HepG2 (cell line): ENCODE data around the gene SLC7A6OS. TPM values are rescaled to one million over a fixed set of nuclear protein-coding genes. Genes with fewer than 3 reads are reported as not detected.

Source experiments
- ATAC-seq: fragments of 200-7000 bp; cut with Tn5 transposase; 3 replicates; pipeline ENCODE4 v1.9.1; 2020; ENCODE audit warnings: mild to moderate bottlenecking, moderate library complexity
- Bru-seq: library from RNA; stranded (reverse); fragments of 400-500 nt; gene quantifications from one replicate; lab custom pipeline; 2021; lab: Mats Ljungman, UMichigan
- BruChase-seq, 2 experiments: library from RNA; stranded (reverse); fragments of 400-500 nt; gene quantifications; one replicate each; lab custom pipeline; 2021; lab: Mats Ljungman, UMichigan
- BruUV-seq: library from RNA; stranded (reverse); fragments of 400-500 nt; replicated peaks from 2 replicates; lab custom pipeline; 2021; lab: Mats Ljungman, UMichigan
- CTCF ChIA-PET: fragments of 300-600 bp; formaldehyde crosslinking; extraction: SDS; loops from one replicate; lab custom pipeline; 2021; ENCODE audit warnings: low total read pairs, inconsistent platforms, low intra/inter-chr PET ratio; lab: Yijun Ruan, JAX
- POLR2A ChIA-PET: fragments of 350-600 bp; sonication (Branson Sonifier 250); formaldehyde crosslinking; loops from one replicate; lab custom pipeline; 2020; ENCODE audit warnings: antibody characterized with exemption, inconsistent platforms; lab: Yijun Ruan, JAX
- DNase-seq: peaks from one replicate; pipeline ENCODE4 v3.0.0-alpha.2; 2015; ENCODE audit warnings: low spot score
- FAIRE-seq: peaks from 3 replicates; lab custom pipeline; 2011; peaks lifted over from hg19 to GRCh38; lab: Jason Lieb, UNC
- H2AFZ ChIP-seq: one replicate; pipeline ENCODE4 v1.6.1; 2011; ENCODE audit warnings: low read length, inconsistent platforms
- H3K27ac ChIP-seq: fragments of 300-600 bp; 3 replicates; pipeline ENCODE4 v1.8.0; 2011; ENCODE audit warnings: mixed run types, mild to moderate bottlenecking, mixed read lengths, low read length, inconsistent platforms; ENCODE audit not compliant: insufficient read depth; ENCODE audit errors: extremely low read length
- H3K27me3 ChIP-seq, 2 experiments: fragments of 200-600 bp in 1 of 2; 2 replicates in 1 of 2; 3 replicates in 1 of 2; pipeline versions ENCODE4 v1.6.0 to v1.8.0; 2011; ENCODE audit warnings: low read length in 2 of 2, mild to moderate bottlenecking in 2 of 2, moderate library complexity in 2 of 2, inconsistent platforms in 1 of 2; ENCODE audit not compliant: insufficient read depth in 2 of 2, control insufficient read depth in 1 of 2
- H3K36me3 ChIP-seq, 2 experiments: fragments of 200-600 bp in 1 of 2; replicated peaks in 1 of 2; 2 replicates in 1 of 2; 3 replicates in 1 of 2; pipeline versions ENCODE4 v1.5.1 to v1.8.0; 2011; ENCODE audit warnings: low read length in 2 of 2, inconsistent platforms in 1 of 2; ENCODE audit not compliant: insufficient read depth in 2 of 2, control insufficient read depth in 1 of 2
- H3K4me1 ChIP-seq: 2 replicates; pipeline ENCODE4 v1.5.1; 2012; ENCODE audit warnings: low read length, inconsistent platforms; ENCODE audit not compliant: insufficient read depth
- H3K4me2 ChIP-seq: 2 replicates; pipeline ENCODE4 v1.6.0; 2011; ENCODE audit warnings: low read depth, low read length, inconsistent platforms
- H3K4me3 ChIP-seq, 3 experiments: fragments of 200-600 bp in 1 of 3; sonication (generic), shearing (Covaris generic) in 1 of 3; replicated peaks in 1 of 3; 2 replicates each; pipeline ENCODE4 v1.5.1; 2011 to 2016; ENCODE audit warnings: low read length in 3 of 3, inconsistent platforms in 2 of 3, low read depth in 2 of 3, mild to moderate bottlenecking in 2 of 3, control low read depth in 1 of 3, mixed read lengths in 1 of 3; ENCODE audit not compliant: insufficient read depth in 1 of 3
- H3K79me2 ChIP-seq: one replicate; pipeline ENCODE4 v1.6.1; 2011; ENCODE audit warnings: low read length, inconsistent platforms; ENCODE audit not compliant: insufficient read depth
- H3K9ac ChIP-seq: 2 replicates; pipeline ENCODE4 v1.6.0; 2011; ENCODE audit warnings: mild to moderate bottlenecking, low read depth, low read length, inconsistent platforms; ENCODE audit not compliant: insufficient read depth
- H3K9me3 ChIP-seq: 2 replicates; pipeline ENCODE4 v1.5.1; 2012; ENCODE audit warnings: mild to moderate bottlenecking, low read length
- H4K20me1 ChIP-seq: 2 replicates; pipeline ENCODE4 v1.6.0; 2011; ENCODE audit warnings: inconsistent platforms, mild to moderate bottlenecking, low read length, moderate library complexity; ENCODE audit not compliant: insufficient read depth
- AHR ChIP-seq: IDR thresholded peaks from 2 replicates; pipeline ENCODE4 v1.6.1; 2018; ENCODE audit warnings: missing genetic modification reagents, missing compliant biosample characterization
- E2F1 ChIP-seq: sonication (generic); formaldehyde crosslinking; IDR thresholded peaks from 2 replicates; pipeline ENCODE4 v1.5.0; 2020; ENCODE audit warnings: missing genetic modification reagents
- ERF ChIP-seq: IDR thresholded peaks from 2 replicates; pipeline ENCODE4 v1.6.1; 2018; ENCODE audit warnings: missing biosample characterization, missing genetic modification reagents
- NRL ChIP-seq: sonication (generic); formaldehyde crosslinking; IDR thresholded peaks from 2 replicates; pipeline ENCODE4 v1.5.0; 2020; ENCODE audit warnings: missing genetic modification reagents, mild to moderate bottlenecking, moderate library complexity, borderline replicate concordance
- TBL1XR1 ChIP-seq: fragments of 150-350 bp; IDR thresholded peaks from 2 replicates; pipeline ENCODE4 v1.6.1; 2014; ENCODE audit warnings: borderline replicate concordance, low read length; ENCODE audit not compliant: partially characterized antibody
- ZFY ChIP-seq: sonication (generic); formaldehyde crosslinking; IDR thresholded peaks from 2 replicates; pipeline ENCODE4 v1.4.0; 2020; ENCODE audit warnings: missing genetic modification reagents
- ZNF501 ChIP-seq: sonication (generic); formaldehyde crosslinking; IDR thresholded peaks from 2 replicates; pipeline ENCODE4 v1.5.1; 2020; ENCODE audit warnings: mild to moderate bottlenecking, moderate library complexity, missing genetic modification reagents
- ZNF512B ChIP-seq: sonication (generic); formaldehyde crosslinking; IDR thresholded peaks from 2 replicates; pipeline ENCODE4 v1.5.1; 2020; ENCODE audit warnings: missing genetic modification reagents, mild to moderate bottlenecking, borderline replicate concordance
- ZNF543 ChIP-seq: sonication (generic); formaldehyde crosslinking; IDR thresholded peaks from 2 replicates; pipeline ENCODE4 v1.4.0; 2020; ENCODE audit warnings: mild to moderate bottlenecking, missing genetic modification reagents
- ZSCAN20 ChIP-seq: sonication (generic); formaldehyde crosslinking; IDR thresholded peaks from 2 replicates; pipeline ENCODE4 v1.4.0; 2020; ENCODE audit warnings: missing genetic modification reagents, mild to moderate bottlenecking, borderline replicate concordance
- WGBS: methylation state at CpG from one replicate; pipeline ENCODE4 v1.1.6; 2017; ENCODE audit warnings: low lambda C conversion rate; 5-methylcytosine and 5-hydroxymethylcytosine counted together
- in situ Hi-C: cut with HindIII; loops from 2 replicates; pipeline ENCODE4 v1.10.0; 2017; ENCODE audit warnings: low pct_unique_long_range_greater_than_20kb; ENCODE audit not compliant: extremely low pct_ligation_motif_present
- intact Hi-C: fragments of 100-400 bp; cut with micrococcal nuclease; formaldehyde crosslinking; loops from one replicate; pipeline ENCODE4 v1.10.0; 2022; ENCODE audit not compliant: unreplicated experiment
- long read RNA-seq, 2 experiments: library from RNA in 1 of 2; library from polyadenylated mRNA in 1 of 2; stranded (forward) in 1 of 2; unstranded in 1 of 2; transcript quantifications; one replicate each; pipeline ENCODE4 v2.0.0, GENCODE V29; 2019 to 2022
- polyA minus RNA-seq, 3 experiments: library from RNA; depleted of rRNA, polyadenylated mRNA; stranded (reverse); fragments of >200 nt; gene quantifications; 2 replicates each; pipeline ENCODE4 v1.2.3, GENCODE V29; 2011; ENCODE audit warnings: low replicate concordance in 1 of 3
- polyA plus RNA-seq, 8 experiments: library from polyadenylated mRNA; depleted of rRNA in 3 of 8; stranded (reverse) in 7 of 8; unstranded in 1 of 8; fragments of >200 nt; fragmentation: Illumina TruSeq in 4 of 8; extraction: Trizol in 4 of 8; gene quantifications; 2 replicates each; pipeline versions ENCODE4 v1.2.1 to v1.2.3, GENCODE V29; 2011 to 2016; ENCODE audit warnings: low read depth in 4 of 8, missing spikeins in 1 of 8, mixed read lengths in 1 of 8; ENCODE audit not compliant: insufficient read depth in 1 of 8
- total RNA-seq, 5 experiments: library from RNA; depleted of rRNA; stranded (reverse); fragments of >200 nt; fragmentation: Illumina TruSeq; extraction: Trizol; gene quantifications; 2 replicates each; pipeline ENCODE4 v1.2.3, GENCODE V29; 2016; ENCODE audit warnings: low read depth in 1 of 5
- TF ChIP-seq, protein P1 (sequence below): sonication (generic); formaldehyde crosslinking; IDR thresholded peaks from 2 replicates; pipeline ENCODE4 v1.8.1; 2023; ENCODE audit warnings: mild to moderate bottlenecking, inconsistent platforms, moderate library complexity, missing genetic modification reagents, borderline replicate concordance

Gene SLC7A6OS
- total RNA-seq (2016; rRNA removed; fragmentation: Illumina TruSeq; extraction: Trizol), result 21.5 and 21.6 TPM in 2 replicates
- 4.2 and 5.7 TPM in 2 replicates for total RNA-seq (2016; cell fraction: cytosol; rRNA removed; fragmentation: Illumina TruSeq; extraction: Trizol; ENCODE audit: low read depth)
- total RNA-seq (2016; cell fraction: insoluble cytoplasmic fraction; rRNA removed; fragmentation: Illumina TruSeq; extraction: Trizol), result 19.7 and 21.7 TPM in 2 replicates
- total RNA-seq (2016; cell fraction: membrane; rRNA removed; fragmentation: Illumina TruSeq; extraction: Trizol), result 8.6 and 9.1 TPM in 2 replicates
- 28.4 and 34.8 TPM in 2 replicates for total RNA-seq (2016; cell fraction: nucleus; rRNA removed; fragmentation: Illumina TruSeq; extraction: Trizol)
- polyA plus RNA-seq (2011; rRNA removed), result 11.2 and 12.5 TPM in 2 replicates
- 6.1 and 9.0 TPM in 2 replicates for polyA plus RNA-seq (2011; cell fraction: cytosol; rRNA removed)
- polyA plus RNA-seq (2011; cell fraction: nucleus; rRNA removed), result 22.2 and 25.4 TPM in 2 replicates
- 12.1 and 13.5 TPM in 2 replicates for polyA plus RNA-seq (2012)
- polyA plus RNA-seq (2016; cell fraction: cytosol; fragmentation: Illumina TruSeq; extraction: Trizol; ENCODE audit: low read depth), result 2.2 and 2.4 TPM in 2 replicates
- polyA plus RNA-seq (2016; cell fraction: insoluble cytoplasmic fraction; fragmentation: Illumina TruSeq; extraction: Trizol; ENCODE audit: low read depth), result 19.5 and 20.3 TPM in 2 replicates
- polyA plus RNA-seq (2016; cell fraction: membrane; fragmentation: Illumina TruSeq; extraction: Trizol; ENCODE audit: low read depth), result 4.3 and 4.5 TPM in 2 replicates
- polyA plus RNA-seq (2016; cell fraction: nucleus; fragmentation: Illumina TruSeq; extraction: Trizol; ENCODE audit: insufficient read depth, low read depth), result 37.7 and 42.1 TPM in 2 replicates
- polyA minus RNA-seq (2011; rRNA and poly(A)+ RNA removed; ENCODE audit: low replicate concordance), result 8.8 and 15.1 TPM in 2 replicates
- 4.7 and 4.9 TPM in 2 replicates for polyA minus RNA-seq (2011; cell fraction: cytosol; rRNA and poly(A)+ RNA removed)
- 26.7 and 28.5 TPM in 2 replicates for polyA minus RNA-seq (2011; cell fraction: nucleus; rRNA and poly(A)+ RNA removed)
- percentile 83 among the genes with signal in this experiment for Bru-seq, nascent RNA
- percentile 81 among the genes with signal in this experiment for BruChase-seq, experiment 1, labeled RNA remaining after a 6-hour chase
- percentile 83 among the genes with signal in this experiment for BruChase-seq, experiment 2, labeled RNA remaining after a 2-hour chase
- long read RNA-seq, experiment 1, full-length matches to known transcripts, result 18 of 24 reads
- long read RNA-seq, experiment 1, partial matches to known transcripts, result 2 of 24 reads
- long read RNA-seq, experiment 1, other reads (novel, unspliced or antisense), result 4 of 24 reads
- long read RNA-seq, experiment 2, full-length matches to known transcripts, result 18 of 38 reads
- long read RNA-seq, experiment 2, partial matches to known transcripts, result 11 of 38 reads
- long read RNA-seq, experiment 2, other reads (novel, unspliced or antisense), result 9 of 38 reads

GRCh38 chr16:68310774-68311511 lies at the start of gene SLC7A6OS, which contains the start of gene PRMT7:
Gene SLC7A6OS (minus strand): TSS chr16:68310946. CDS start chr16:68310926, 20 bp downstream.
Gene PRMT7 (plus strand): TSS chr16:68311019. CDS start chr16:68315980, 4,961 bp downstream.
- BruUV-seq, result TSS peak; percentile 69
- intact Hi-C loops, result loop anchor here (1.0 kb wide), 2 partner anchors 17 to 46 kb away; no protein-coding TSS in a partner anchor
- TF ChIP-seq ZFY (CRISPR knock-in tag), result peak; percentile 96
- peak; percentile 100 for TF ChIP-seq NRL (CRISPR knock-in tag)
- TF ChIP-seq AHR (CRISPR knock-in tag), result peak; percentile 99
- peak; percentile 100 for TF ChIP-seq ERF (CRISPR knock-in tag)
- TF ChIP-seq ZNF543, result peak; percentile 99
- 0 out of 2 replicates have a peak, but pooled peaks have one; percentile 60 for TF ChIP-seq ZSCAN20 (CRISPR knock-in tag)
- no peak for TF ChIP-seq ZNF512B (CRISPR knock-in tag)
- peak; percentile 98 for TF ChIP-seq ZNF501 (CRISPR knock-in tag)
- TF ChIP-seq TBL1XR1, result no peak
- peak; percentile 97 for TF ChIP-seq E2F1 (CRISPR knock-in tag)
- TF ChIP-seq, protein P1, sequence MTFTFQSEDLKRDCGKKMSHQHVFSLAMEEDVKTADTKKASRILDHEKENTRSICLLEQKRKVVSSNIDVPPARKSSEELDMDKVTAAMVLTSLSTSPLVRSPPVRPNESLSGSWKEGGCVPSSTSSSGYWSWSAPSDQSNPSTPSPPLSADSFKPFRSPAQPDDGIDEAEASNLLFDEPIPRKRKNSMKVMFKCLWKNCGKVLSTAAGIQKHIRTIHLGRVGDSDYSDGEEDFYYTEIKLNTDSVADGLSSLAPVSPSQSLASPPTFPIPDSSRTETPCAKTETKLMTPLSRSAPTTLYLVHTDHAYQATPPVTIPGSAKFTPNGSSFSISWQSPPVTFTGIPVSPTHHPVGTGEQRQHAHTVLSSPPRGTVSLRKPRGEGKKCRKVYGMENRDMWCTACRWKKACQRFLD, result peak; percentile 100

More at GRCh38 chr16:68310774-68311511, at the start of gene SLC7A6OS, which contains the start of gene PRMT7:
- no peaks in the 10 kb centered on the region; a peak in 1 of 5 replicates for H3K27me3 ChIP-seq
- CTCF ChIA-PET, result interaction anchor here (1.7 kb wide), 1 partner anchor 47 kb away, joined by 4 read pairs; the partner anchor contains the start of gene SLC7A6
- H3K4me2 ChIP-seq, result peak within 1 kb of the TSS; percentile 97
- in situ Hi-C loops, result no loop called here
- ATAC-seq, result peak; percentile 99
- under 1% methylated on average over 34 of the region's 62 CpGs for WGBS
- H3K4me1 ChIP-seq, result peaks cover 44% of the 10 kb centered on the region
- POLR2A ChIA-PET, result interaction anchor here (0.8 to 2.6 kb wide), 30 partner anchors 9 to 231 kb away, joined by 3 to 89 read pairs (median 8); partner anchors contain the start of genes ESRP2, NFATC3, PLA2G15 and SLC7A6
- H3K27ac ChIP-seq, result peak within 1 kb of the TSS; percentile 85
- H3K36me3 ChIP-seq, result peaks cover 7 to 24% of the 10 kb centered on the region in 2 experiments
- peak; percentile 90 for DNase-seq
- peaks cover 4% of the 10 kb centered on the region; the same call in 1 of the 2 replicates for H4K20me1 ChIP-seq
- H2AFZ ChIP-seq, result peak within 1 kb of the TSS; percentile 45
- no peaks in the 10 kb centered on the region for H3K9me3 ChIP-seq
- H3K9ac ChIP-seq, result peak within 1 kb of the TSS; percentile 86
- H3K4me3 ChIP-seq, result peak within 1 kb of the TSS; percentile 77 to 91 (median 90)
- H3K79me2 ChIP-seq, result peaks cover 55% of the 10 kb centered on the region
- FAIRE-seq, result peak; percentile 57
